Measurements from ENCODE around the gene ACOT11. TPM values are rescaled to one million over a fixed set of nuclear protein-coding genes. Genes with fewer than 3 reads are reported as not detected.

The ACOT11 gene
- polyA plus RNA-seq, 1 donor from 2014 or later: not detected

- no peaks in the 10 kb centered on the region for H3F3A ChIP-seq (ENCODE audit: insufficient read depth, low read length, poor library complexity, severe bottlenecking)
- TF ChIP-seq CTCF (IDR thresholded peaks at IDR 0.05; ENCODE audit: poor library complexity, severe bottlenecking) (no peak), TAF1 (IDR thresholded peaks at IDR 0.05; ENCODE audit: low read depth) (no peak), EP300 (conservative IDR thresholded peaks at IDR 0.05; ENCODE audit: poor library complexity, severe bottlenecking) (no peak), RAD21 (conservative IDR thresholded peaks at IDR 0.05) (no peak), SMC3 (conservative IDR thresholded peaks at IDR 0.05; ENCODE audit: poor library complexity) (no peak), MXI1 (conservative IDR thresholded peaks at IDR 0.05; ENCODE audit: poor library complexity, severe bottlenecking) (no peak), POLR2AphosphoS5 (IDR thresholded peaks at IDR 0.05) (no peak), EZH2 (IDR thresholded peaks at IDR 0.05; ENCODE audit: borderline replicate concordance, insufficient read depth, low read length, poor library complexity, severe bottlenecking) (no peak)
- TF ChIP-seq, protein P1, sequence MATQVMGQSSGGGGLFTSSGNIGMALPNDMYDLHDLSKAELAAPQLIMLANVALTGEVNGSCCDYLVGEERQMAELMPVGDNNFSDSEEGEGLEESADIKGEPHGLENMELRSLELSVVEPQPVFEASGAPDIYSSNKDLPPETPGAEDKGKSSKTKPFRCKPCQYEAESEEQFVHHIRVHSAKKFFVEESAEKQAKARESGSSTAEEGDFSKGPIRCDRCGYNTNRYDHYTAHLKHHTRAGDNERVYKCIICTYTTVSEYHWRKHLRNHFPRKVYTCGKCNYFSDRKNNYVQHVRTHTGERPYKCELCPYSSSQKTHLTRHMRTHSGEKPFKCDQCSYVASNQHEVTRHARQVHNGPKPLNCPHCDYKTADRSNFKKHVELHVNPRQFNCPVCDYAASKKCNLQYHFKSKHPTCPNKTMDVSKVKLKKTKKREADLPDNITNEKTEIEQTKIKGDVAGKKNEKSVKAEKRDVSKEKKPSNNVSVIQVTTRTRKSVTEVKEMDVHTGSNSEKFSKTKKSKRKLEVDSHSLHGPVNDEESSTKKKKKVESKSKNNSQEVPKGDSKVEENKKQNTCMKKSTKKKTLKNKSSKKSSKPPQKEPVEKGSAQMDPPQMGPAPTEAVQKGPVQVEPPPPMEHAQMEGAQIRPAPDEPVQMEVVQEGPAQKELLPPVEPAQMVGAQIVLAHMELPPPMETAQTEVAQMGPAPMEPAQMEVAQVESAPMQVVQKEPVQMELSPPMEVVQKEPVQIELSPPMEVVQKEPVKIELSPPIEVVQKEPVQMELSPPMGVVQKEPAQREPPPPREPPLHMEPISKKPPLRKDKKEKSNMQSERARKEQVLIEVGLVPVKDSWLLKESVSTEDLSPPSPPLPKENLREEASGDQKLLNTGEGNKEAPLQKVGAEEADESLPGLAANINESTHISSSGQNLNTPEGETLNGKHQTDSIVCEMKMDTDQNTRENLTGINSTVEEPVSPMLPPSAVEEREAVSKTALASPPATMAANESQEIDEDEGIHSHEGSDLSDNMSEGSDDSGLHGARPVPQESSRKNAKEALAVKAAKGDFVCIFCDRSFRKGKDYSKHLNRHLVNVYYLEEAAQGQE (IDR thresholded peaks at IDR 0.05; ENCODE audit: borderline replicate concordance): no peak
- no peaks in the 10 kb centered on the region for H4K20me1 ChIP-seq (ENCODE audit: insufficient read depth)
- H3K27ac ChIP-seq (ENCODE audit: low read length): no peak within 1 kb of the TSS
- no peaks in the 10 kb centered on the region for H3K9me2 ChIP-seq (ENCODE audit: insufficient read depth, low read length)
- H3K4me3 ChIP-seq (ENCODE audit: low read length): no peak within 1 kb of the TSS
- H2AFZ ChIP-seq (ENCODE audit: low read depth, low read length): no peak within 1 kb of the TSS
- H3K9me3 ChIP-seq (ENCODE audit: low read length): no peaks in the 10 kb centered on the region
- no peaks in the 10 kb centered on the region for H3K36me3 ChIP-seq (ENCODE audit: insufficient read depth, low read length)
- H3K27me3 ChIP-seq (ENCODE audit: insufficient read depth, low read depth, low read length): no peaks in the 10 kb centered on the region
- no peaks in the 10 kb centered on the region for H3K79me2 ChIP-seq (replicated peaks; ENCODE audit: insufficient read depth, low read length)
- H3K9ac ChIP-seq (ENCODE audit: low read length): no peak within 1 kb of the TSS
- no peak within 1 kb of the TSS for H3K4me2 ChIP-seq (ENCODE audit: low read length)
These were observed 75.4 kb downstream of the ACOT11 start, which contains the start of gene FAM151A for GRCh38 chr1:54623216-54624007. TSS of gene FAM151A (minus strand) at chr1:54623525. CDS start at chr1:54623395, 130 bp downstream.

DNA sequence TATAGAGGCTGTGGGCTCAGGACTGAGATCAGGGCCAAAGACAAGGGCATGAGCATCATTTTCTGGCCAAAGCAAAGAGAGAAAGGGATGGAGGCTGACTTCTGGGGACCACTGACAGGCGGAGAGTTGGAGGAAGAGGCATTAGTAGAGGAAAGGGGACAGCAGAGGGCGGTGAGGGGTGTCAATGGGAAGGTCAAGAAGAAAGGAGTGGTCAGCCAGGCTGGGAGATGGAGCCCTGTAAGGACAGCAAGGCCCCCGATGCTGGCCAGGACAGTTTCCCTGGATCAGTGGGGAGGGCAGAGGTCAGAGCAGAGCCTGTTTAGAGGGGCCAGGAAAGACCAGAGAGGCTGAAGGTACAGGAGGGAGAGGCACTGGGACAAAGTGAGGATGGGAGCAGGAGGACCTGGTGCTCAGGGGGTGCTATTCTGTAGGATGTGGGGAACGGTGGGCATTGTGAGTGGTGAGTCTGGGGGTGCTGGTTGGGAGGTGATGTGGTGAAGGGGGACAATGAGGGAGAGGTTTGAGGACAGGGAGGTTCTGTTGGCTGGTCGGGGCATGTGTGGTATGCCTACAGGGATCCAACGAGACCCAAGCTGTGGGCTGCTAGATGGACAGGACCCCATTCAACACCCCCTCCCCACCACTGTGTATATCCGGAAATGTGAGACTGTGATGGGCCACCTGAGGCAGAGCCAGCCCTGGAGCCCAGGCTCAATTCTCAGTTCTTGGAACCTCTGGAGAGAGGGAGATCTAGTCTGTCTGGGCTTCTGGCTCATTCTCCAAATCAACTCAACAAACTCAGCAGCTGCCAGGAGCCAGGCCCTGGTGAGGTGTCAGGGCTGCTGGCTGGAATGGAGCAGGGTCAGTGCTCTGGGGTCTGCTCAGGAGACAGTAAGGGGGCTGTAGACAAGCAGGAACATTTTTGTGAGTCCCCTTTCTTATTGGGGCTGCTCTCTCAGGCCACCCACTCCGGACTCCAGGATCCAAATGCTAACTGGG, 76.7 kb downstream of the ACOT11 start:
- H3K9me2 ChIP-seq (ENCODE audit: insufficient read depth, low read length): no peaks in the 10 kb centered on the region
- TF ChIP-seq POLR2AphosphoS5 (IDR thresholded peaks at IDR 0.05): no peak
- TF ChIP-seq CTCF (IDR thresholded peaks at IDR 0.05; ENCODE audit: poor library complexity, severe bottlenecking): no peak
- TF ChIP-seq RAD21 (conservative IDR thresholded peaks at IDR 0.05): no peak
- no peak for TF ChIP-seq EP300 (conservative IDR thresholded peaks at IDR 0.05; ENCODE audit: poor library complexity, severe bottlenecking)
- no peaks in the 10 kb centered on the region for H3K9me3 ChIP-seq (ENCODE audit: low read length)
- H4K20me1 ChIP-seq (ENCODE audit: insufficient read depth): no peaks in the 10 kb centered on the region
- H3K79me2 ChIP-seq (replicated peaks; ENCODE audit: insufficient read depth, low read length): no peaks in the 10 kb centered on the region
- no peak overlapping the region for H3K27ac ChIP-seq (ENCODE audit: low read length)
- H3K4me3 ChIP-seq (ENCODE audit: low read length): no peak overlapping the region
- no peak overlapping the region for H3K9ac ChIP-seq (ENCODE audit: low read length)
- H3K36me3 ChIP-seq (ENCODE audit: insufficient read depth, low read length): no peaks in the 10 kb centered on the region
- no peak overlapping the region for H3K4me2 ChIP-seq (ENCODE audit: low read length)
- H3K27me3 ChIP-seq (ENCODE audit: insufficient read depth, low read depth, low read length): no peaks in the 10 kb centered on the region
- H2AFZ ChIP-seq (ENCODE audit: low read depth, low read length): no peak overlapping the region
- no peaks in the 10 kb centered on the region for H3F3A ChIP-seq (ENCODE audit: insufficient read depth, low read length, poor library complexity, severe bottlenecking)

Data from neural cell (in vitro differentiated cells).